Esophagus muscularis mucosa (tissue), 3 donors: ENCODE results near the gene PLSCR3.

Experiments used
- CTCF ChIP-seq, 3 experiments: fragments of 200-600 bp in 2 of 3; fragments of 450-650 bp in 1 of 3; sonication (generic) in 2 of 3; IDR thresholded peaks; one replicate each; pipeline ENCODE4 v1.5.1; 2017 to 2019; ENCODE audit warnings: antibody characterized with exemption in 3 of 3, mild to moderate bottlenecking in 2 of 3, moderate library complexity in 1 of 3
- POLR2A ChIP-seq: fragments of 450-650 bp; IDR thresholded peaks from one replicate; pipeline ENCODE4 v1.6.1; 2017; ENCODE audit warnings: antibody characterized with exemption, moderate library complexity, mild to moderate bottlenecking, low read depth

GRCh38 chr17:7398612-7399011, 4.3 kb upstream of the PLSCR3 start:
- TF ChIP-seq CTCF (IDR thresholded peaks at IDR 0.05), result no peak
- TF ChIP-seq POLR2A, result no peak
